ENCODE measurements around the gene SLC9A9.

DNA sequence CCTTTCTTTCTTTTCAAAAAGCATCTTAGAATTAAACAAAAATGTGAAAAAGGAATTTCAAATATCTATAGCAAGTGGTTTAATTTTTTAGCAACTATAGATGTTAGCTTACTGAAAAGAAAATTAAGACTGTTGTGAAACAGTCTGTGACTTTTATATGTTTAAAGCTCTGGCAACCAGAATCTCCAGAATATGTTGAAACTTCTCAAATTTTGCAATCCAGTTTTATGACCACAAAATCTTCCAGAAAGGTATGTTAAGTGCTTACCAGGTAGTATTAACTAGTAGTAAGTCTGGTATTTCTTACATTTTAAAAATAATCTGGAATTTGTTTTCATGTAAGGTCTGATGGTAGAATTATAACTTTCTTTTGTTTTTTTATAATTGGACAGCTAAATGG lies 235.0 kb downstream of the SLC9A9 start:
- TF ChIP-seq CTCF (IDR thresholded peaks at IDR 0.05) (no peak), EZH2 (IDR thresholded peaks at IDR 0.05) (no peak), EZH2phosphoT487 (IDR thresholded peaks at IDR 0.05) (no peak)

Measured in neural progenitor cell (in vitro differentiated cells).